ENCODE data around the gene SH3BGRL3.

- peak; percentile 77 to 87 for TF ChIP-seq CTCF (IDR thresholded peaks at IDR 0.05)
- TF ChIP-seq POLR2A (IDR thresholded peaks at IDR 0.05), result no peak
- TF ChIP-seq EP300 (IDR thresholded peaks at IDR 0.05), result no peak
Measured at GRCh38 chr1:26275580-26276431, 4.1 kb upstream of the SH3BGRL3 start.
